ENCODE measurements around the gene MSLN. TPM values are rescaled to one million over a fixed set of nuclear protein-coding genes. Genes with fewer than 3 reads are reported as not detected.

The MSLN gene
- total and polyA plus RNA-seq, 9 of the 15 experiments (the other 6 are each of a cell fraction or from before 2014, with no cell fraction given), result not detected

DNA sequence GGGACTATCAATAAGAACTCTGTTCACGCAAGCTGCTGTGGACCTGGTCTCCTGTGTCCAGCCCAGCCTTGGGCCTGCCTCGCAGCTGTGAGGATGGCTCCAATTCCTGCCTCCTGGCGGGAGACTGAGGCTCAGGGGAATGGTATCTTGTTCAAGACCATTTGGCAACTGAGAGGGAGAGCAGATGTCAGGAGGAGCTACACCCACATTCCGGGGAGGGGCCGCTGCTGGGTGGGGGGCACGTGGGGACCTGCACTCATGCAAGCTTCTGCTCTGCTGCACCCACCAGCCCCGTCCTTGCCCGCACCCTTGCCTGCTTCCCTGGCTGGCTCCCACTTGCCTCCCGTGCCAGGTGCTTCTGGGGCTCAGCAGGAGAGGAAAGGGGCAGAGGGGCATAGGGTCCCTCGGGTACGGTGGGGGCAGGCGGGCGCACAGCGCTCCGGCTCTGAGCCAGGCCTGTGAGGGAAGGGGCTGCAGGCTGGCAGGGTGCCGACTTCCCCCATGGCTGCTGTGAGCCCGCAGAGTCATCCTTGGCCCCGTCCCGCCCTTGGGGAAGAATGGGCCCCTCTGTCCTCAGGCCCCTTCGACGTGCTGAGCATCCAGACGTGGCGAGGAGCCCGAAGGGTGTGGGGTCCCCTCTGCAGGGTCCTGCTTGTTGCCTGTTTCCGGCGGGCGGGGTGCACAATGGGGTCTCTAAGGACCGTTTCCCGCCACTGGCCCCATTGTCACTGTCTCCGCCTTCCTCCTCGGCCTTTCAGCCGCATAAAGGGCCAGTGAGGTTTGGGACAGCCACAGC lies 42.9 kb upstream of the MSLN start (continued):
- TF ChIP-seq CREB3 (tag; conservative IDR thresholded peaks at IDR 0.05; ENCODE audit: low read depth), result no peak

- ChIA-PET POLR2A (interaction anchor here (1.0 kb wide), 1 partner anchor 21 kb away, joined by 3 read pairs; no protein-coding TSS in a partner anchor), CTCF (ENCODE audit: low intra/inter-chr PET ratio) (no interaction called here)
- no peak overlapping the region for H2AFZ ChIP-seq (ENCODE audit: low read depth, low read length)
- H3K9me3 ChIP-seq (replicated peaks; ENCODE audit: control insufficient read depth, insufficient read depth, low read depth, low read length), result no peaks in the 10 kb centered on the region
- in situ Hi-C loops (cut with MboI) (loop anchor here (10.0 kb wide), 1 partner anchor 336 kb away; no protein-coding TSS in a partner anchor), intact Hi-C loops (cut with micrococcal nuclease) (no loop called here)
- no peaks in the 10 kb centered on the region for H3K27me3 ChIP-seq (ENCODE audit: control insufficient read depth in 2 of 2, insufficient read depth in 2 of 2, low read length in 2 of 2)
- no TSS peak for BruUV-seq (replicated peaks)
- DNase-seq (ENCODE audit: extremely low read depth in 1 of 4, low spot score in 3 of 4) (no peak), FAIRE-seq (no peak), ATAC-seq (no peak)
- H3K4me2 ChIP-seq (ENCODE audit: insufficient read depth, low read length), result no peak overlapping the region
- H3K9me1 ChIP-seq (ENCODE audit: control insufficient read depth, insufficient read depth, low read length), result peaks cover 3% of the 10 kb centered on the region
- H4K20me1 ChIP-seq (replicated peaks; ENCODE audit: control insufficient read depth, insufficient read depth, low read length), result no peaks in the 10 kb centered on the region; the same call in 1 of the 2 replicates
- H3K9ac ChIP-seq (ENCODE audit: insufficient read depth in 1 of 2, low read depth in 2 of 2, low read length in 2 of 2), result peak overlapping the region in 1 of 2 experiments; percentile 70; a peak in 2 of 4 replicates
- peaks cover 17 to 98% of the 10 kb centered on the region in 2 experiments; a peak in 4 of 5 replicates for H3K4me1 ChIP-seq (replicated peaks in 1 of 2; ENCODE audit: control insufficient read depth in 2 of 2, insufficient read depth in 2 of 2, low read length in 2 of 2)
- H3K27ac ChIP-seq (ENCODE audit: extremely low read depth, low read depth, low read length), result no peak overlapping the region
- peaks cover 27% of the 10 kb centered on the region; the same call in 2 of the 3 replicates for H3K36me3 ChIP-seq (ENCODE audit: control insufficient read depth, insufficient read depth, low read length)
- WGBS (ENCODE audit: insufficient coverage, low coverage, missing lambda C conversion rate), result 88% methylated on average over 7 of the region's 9 CpGs
- H3K4me3 ChIP-seq, result no peak overlapping the region
- peaks cover 54% of the 10 kb centered on the region for H3K79me2 ChIP-seq (ENCODE audit: control insufficient read depth, insufficient read depth, low read length)
- TF ChIP-seq SUPT5H (IDR thresholded peaks at IDR 0.05) (peak; percentile 13; the same call in 1 of the 2 replicates), CBX3 (IDR thresholded peaks at IDR 0.05; ENCODE audit: borderline replicate concordance in 1 of 2, low read length in 2 of 2) (no peak)
Observed at GRCh38 chr16:718389-718788, 42.1 kb upstream of the MSLN start.
